ENCODE measurements around the gene GAST.

DNA sequence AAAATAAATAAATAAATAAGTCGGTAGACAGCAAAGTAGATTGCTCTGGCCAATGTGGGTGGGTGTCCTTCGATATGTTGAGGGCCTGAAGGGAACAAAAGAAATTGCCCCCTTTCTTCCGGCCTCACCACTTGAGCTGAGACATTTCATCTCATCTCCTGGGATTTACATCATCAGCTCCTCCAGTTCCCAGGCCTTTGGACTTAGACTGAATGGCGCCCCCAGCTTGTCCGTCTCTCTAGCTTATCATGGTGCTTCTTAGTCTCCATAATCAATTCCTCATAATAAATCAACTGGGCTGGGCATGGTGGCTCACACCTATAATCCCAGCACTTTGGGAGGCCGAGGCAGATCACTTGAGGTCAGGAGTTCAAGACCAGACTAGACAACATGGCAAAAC is 36.1 kb downstream of the GAST start:
- TF ChIP-seq, protein P1, sequence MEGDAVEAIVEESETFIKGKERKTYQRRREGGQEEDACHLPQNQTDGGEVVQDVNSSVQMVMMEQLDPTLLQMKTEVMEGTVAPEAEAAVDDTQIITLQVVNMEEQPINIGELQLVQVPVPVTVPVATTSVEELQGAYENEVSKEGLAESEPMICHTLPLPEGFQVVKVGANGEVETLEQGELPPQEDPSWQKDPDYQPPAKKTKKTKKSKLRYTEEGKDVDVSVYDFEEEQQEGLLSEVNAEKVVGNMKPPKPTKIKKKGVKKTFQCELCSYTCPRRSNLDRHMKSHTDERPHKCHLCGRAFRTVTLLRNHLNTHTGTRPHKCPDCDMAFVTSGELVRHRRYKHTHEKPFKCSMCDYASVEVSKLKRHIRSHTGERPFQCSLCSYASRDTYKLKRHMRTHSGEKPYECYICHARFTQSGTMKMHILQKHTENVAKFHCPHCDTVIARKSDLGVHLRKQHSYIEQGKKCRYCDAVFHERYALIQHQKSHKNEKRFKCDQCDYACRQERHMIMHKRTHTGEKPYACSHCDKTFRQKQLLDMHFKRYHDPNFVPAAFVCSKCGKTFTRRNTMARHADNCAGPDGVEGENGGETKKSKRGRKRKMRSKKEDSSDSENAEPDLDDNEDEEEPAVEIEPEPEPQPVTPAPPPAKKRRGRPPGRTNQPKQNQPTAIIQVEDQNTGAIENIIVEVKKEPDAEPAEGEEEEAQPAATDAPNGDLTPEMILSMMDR (IDR thresholded peaks at IDR 0.05; ENCODE audit: insufficient read depth, low read length, poor library complexity, severe bottlenecking), result no peak
- no peak for TF ChIP-seq EZH2phosphoT487 (conservative IDR thresholded peaks at IDR 0.05; ENCODE audit: low read length)
